ENCODE results near the gene SPAAR. TPM values are rescaled to one million over a fixed set of nuclear protein-coding genes. Genes with fewer than 3 reads are reported as not detected.
"Not testable (repeated sequence)": the region's sequence is repeated elsewhere in the genome, so short reads cannot be mapped to it uniquely, and the experiment has no call there.

Gene SPAAR
- total RNA-seq, 1 donor from 2014 or later: not detected

GRCh38 chr9:35930521-35930920 is 21.2 kb downstream of the SPAAR start:
- H3K4me1 Mint-ChIP-seq (ENCODE audit: unreplicated experiment): no peaks in the 10 kb centered on the region
- TF ChIP-seq CTCF (conservative IDR thresholded peaks at IDR 0.05): no peak
- no peak overlapping the region for H3K4me3 Mint-ChIP-seq
- no peak overlapping the region for H3K27ac Mint-ChIP-seq
- no peaks in the 10 kb centered on the region for H3K9me3 Mint-ChIP-seq
- H3K36me3 Mint-ChIP-seq: no peaks in the 10 kb centered on the region
- DNase-seq (ENCODE audit: extremely low spot score, unreplicated experiment): no peak
- H3K27me3 Mint-ChIP-seq: peaks cover 40% of the 10 kb centered on the region

DNA sequence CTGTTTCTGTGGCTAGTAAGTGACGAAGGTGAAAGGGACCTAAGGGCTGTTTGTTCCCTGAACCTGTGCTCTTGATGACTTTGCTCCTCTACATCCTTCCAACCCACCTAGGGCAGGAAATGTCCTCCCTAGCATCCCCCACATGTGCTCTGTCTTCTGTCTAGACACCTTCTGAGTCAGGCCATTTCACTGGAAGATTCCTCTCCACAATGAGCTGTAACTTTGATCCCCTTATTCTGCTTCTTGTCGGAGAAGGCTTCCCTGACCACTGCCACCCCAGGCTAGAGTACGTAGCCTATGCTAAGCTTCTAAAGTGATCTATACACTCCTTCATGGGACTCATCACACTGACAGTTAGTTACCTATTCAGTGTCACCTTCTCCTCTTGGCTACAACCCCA is 21.7 kb downstream of the SPAAR start:
- TF ChIP-seq CTCF (conservative IDR thresholded peaks at IDR 0.05): no peak
- H3K9me3 Mint-ChIP-seq: no peaks in the 10 kb centered on the region
- no peak overlapping the region for H3K4me3 Mint-ChIP-seq
- H3K27ac Mint-ChIP-seq: no peak overlapping the region
- no peaks in the 10 kb centered on the region for H3K36me3 Mint-ChIP-seq
- peaks cover 40% of the 10 kb centered on the region for H3K27me3 Mint-ChIP-seq
- no peaks in the 10 kb centered on the region for H3K4me1 Mint-ChIP-seq (ENCODE audit: unreplicated experiment)
- no peak for DNase-seq (ENCODE audit: extremely low spot score, unreplicated experiment)

- Mint-ChIP-seq H3K9me3 (peaks cover 6% of the 10 kb centered on the region), H3K27ac (no peak overlapping the region), H3K27me3 (peaks cover 33% of the 10 kb centered on the region), H3K36me3 (no peaks in the 10 kb centered on the region), H3K4me1 (ENCODE audit: unreplicated experiment) (peaks cover 3% of the 10 kb centered on the region), H3K4me3 (no peak overlapping the region)
- no peak for TF ChIP-seq CTCF (conservative IDR thresholded peaks at IDR 0.05)
- no peak for DNase-seq (ENCODE audit: extremely low spot score, unreplicated experiment)
Observed at GRCh38 chr9:35932735-35933134, 23.4 kb downstream of the SPAAR start.

GRCh38 chr9:35933550-35934067 is 24.3 kb downstream of the SPAAR start:
- Mint-ChIP-seq H3K4me3 (no peak overlapping the region), H3K27me3 (peaks cover 33% of the 10 kb centered on the region), H3K36me3 (no peaks in the 10 kb centered on the region), H3K9me3 (peaks cover 6% of the 10 kb centered on the region), H3K4me1 (ENCODE audit: unreplicated experiment) (peaks cover 3% of the 10 kb centered on the region), H3K27ac (no peak overlapping the region)
- no peak for DNase-seq (ENCODE audit: extremely low spot score, unreplicated experiment)
- TF ChIP-seq CTCF (conservative IDR thresholded peaks at IDR 0.05): no peak

DNA sequence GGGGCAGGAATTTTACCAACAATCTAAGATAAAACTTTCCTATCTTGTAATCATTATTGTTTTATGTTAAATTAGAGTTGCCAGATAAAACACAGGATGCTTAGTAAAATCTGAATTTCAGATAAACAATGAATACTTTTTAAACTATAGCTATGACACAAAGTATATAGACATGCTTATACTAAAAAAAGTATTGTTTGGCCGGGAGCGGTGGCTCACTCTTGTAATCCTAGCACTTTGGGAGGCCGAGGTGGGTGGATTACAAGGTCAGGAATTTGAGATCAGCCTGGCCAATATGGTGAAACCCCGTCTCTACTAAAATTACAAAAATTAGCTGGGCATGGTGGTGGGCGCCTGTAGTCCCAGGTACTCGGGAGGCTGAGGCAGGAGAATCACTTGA is 24.8 kb downstream of the SPAAR start:
- not testable (repeated sequence) for H3K27ac Mint-ChIP-seq; DNase-seq (ENCODE audit: extremely low spot score, unreplicated experiment); H3K4me3 Mint-ChIP-seq; H3K4me1 Mint-ChIP-seq (ENCODE audit: unreplicated experiment); H3K36me3 Mint-ChIP-seq; H3K9me3 Mint-ChIP-seq
- peaks cover 29% of the 10 kb centered on the region for H3K27me3 Mint-ChIP-seq

DNA sequence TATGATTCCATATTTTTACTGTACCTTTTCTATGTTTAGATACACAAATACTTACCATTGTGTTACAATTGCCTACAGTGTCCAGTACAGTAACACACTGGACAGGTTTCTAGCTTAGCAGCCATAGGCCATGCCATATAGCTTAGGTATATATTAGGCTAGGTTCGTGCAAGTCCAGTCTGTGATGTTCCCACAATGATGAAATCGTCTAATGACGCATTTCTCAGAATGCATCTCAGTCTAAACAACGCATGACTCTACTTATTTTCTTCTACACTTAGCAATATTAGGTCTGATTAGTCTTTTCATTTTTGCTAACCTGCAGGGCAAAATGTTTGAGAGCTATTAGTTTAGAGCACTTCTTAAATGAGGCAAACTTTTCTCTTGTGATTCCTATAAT is 26.0 kb downstream of the SPAAR start:
- Mint-ChIP-seq H3K27me3 (peaks cover 17% of the 10 kb centered on the region), H3K36me3 (no peaks in the 10 kb centered on the region), H3K27ac (no peak overlapping the region), H3K4me3 (no peak overlapping the region), H3K9me3 (peaks cover 6% of the 10 kb centered on the region), H3K4me1 (ENCODE audit: unreplicated experiment) (peaks cover 3% of the 10 kb centered on the region)
- DNase-seq (ENCODE audit: extremely low spot score, unreplicated experiment): no peak
- TF ChIP-seq CTCF (conservative IDR thresholded peaks at IDR 0.05): no peak
